GM21529 (cell line): Measurements from ENCODE around the gene ATOH7.
"Not testable (repeated sequence)": the region's sequence is repeated elsewhere in the genome, so short reads cannot be mapped to it uniquely, and the experiment has no call there.

Experiments used
- ATAC-seq: cut with Tn5 transposase; IDR thresholded peaks from one replicate; pipeline ENCODE4 v1.9.1; 2021; ENCODE audit not compliant: unreplicated experiment

ATOH7 gene

DNA sequence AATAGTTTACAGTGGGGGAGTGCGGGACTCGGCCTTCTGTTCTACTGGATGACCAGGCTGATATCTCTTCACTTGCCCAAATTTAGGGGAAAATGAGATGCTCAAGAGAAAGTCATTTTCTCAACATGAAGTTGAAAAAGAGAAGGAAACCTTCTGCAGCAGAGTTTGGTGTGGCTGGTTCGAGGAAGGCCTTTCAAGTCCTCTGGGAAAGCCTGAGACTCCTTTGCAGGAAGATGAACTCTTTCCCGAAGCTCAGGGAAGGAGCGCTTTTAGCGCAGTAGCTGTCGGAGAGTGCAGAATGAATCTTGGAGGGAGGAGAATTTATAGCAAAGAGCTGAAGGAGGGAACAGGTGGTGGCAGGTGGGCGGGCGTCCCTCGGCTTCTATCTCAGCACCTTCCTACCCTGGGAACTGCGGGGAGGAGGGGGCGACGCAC is at the start of gene ATOH7:
Gene ATOH7, minus strand, starts transcription at position 297 of the 435 bp plus-strand sequence. CDS start 436 bp downstream, outside the sequence.
- ATAC-seq, result no peak

DNA sequence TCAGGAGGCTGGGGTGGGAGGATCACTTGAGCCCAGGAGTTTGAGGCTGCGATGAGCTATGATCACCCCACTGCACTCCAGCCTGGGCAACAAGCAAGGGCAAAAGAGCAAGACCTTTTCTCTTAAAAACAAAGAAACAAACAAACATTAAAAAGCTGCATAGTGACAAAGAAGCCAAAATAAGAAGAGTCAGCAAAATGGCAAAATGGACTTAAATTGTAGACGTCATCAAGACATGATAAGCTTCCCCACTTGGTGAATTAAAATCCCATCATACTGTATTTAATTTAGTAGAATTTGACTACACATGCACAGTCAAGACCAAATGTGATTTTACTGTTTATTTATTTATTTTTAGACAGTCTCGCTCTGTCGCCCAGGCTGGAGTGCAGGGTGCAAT is 48.8 kb upstream of the ATOH7 start:
- no peak for ATAC-seq

GRCh38 chr10:68278906-68279753 is 47.2 kb upstream of the ATOH7 start:
- ATAC-seq, result not testable (repeated sequence)

GRCh38 chr10:68277814-68278213 is 45.9 kb upstream of the ATOH7 start:
- ATAC-seq, result not testable (repeated sequence)

DNA sequence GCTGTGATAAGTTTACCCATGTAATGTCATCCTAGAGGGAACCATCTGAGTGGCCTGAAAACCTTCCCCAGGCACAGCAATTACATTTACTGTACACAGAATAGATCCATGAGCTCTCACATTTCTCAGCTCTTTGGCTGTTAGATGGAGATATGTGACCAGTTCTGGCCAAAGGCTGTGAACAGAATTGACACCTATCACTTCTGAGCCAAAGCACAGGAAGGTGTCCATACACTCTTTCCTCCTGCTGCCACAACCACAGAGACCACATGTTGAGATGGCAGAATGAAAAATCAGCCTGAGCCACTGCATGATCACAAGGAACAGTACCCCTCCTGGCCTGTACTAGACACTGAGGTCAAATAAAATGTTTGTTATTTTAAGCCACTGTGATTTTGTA is 44.3 kb upstream of the ATOH7 start:
- no peak for ATAC-seq

DNA sequence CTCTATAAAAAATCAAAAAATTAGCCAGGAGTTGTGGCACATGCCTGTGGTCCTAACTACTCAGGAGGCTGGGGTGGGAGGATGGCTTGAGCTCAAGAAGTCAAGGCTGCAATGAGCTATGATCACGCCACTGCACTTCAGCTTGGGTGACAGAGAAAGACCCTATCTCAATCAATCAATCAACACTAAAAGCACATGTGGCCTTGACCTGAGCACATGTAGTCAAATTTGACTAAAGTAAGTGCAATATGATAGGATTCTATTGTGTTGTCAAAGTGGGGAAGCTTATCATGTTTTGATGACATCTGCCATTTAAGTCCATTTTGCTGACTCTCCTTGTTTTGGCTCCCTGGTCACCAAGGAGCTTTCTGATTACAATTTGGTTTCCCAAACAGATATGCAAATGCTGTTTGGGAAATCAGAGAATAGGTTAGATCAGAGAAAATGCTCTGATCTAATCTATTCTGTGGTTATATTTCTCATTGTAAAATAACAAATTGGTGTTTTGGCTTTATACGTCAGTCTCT is 43.8 kb upstream of the ATOH7 start:
- no peak for ATAC-seq

DNA sequence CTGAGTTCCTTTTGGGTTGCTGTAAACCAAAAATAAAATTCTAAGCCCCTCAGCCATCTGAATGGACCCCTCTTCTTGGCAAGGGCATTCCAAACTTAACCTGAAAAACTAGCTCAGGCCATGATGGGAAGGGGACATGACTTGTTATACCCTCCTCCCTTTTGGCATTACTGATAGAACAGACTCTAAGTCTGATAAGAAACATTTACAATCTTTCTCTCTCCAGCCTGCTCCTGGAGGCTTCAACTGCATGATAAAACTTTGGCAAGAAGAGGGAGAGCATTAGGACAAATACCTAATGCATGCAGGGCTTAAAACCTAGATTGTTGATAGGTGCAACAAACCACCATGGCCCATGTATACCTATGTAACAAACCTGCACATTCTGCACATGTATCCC is 40.9 kb upstream of the ATOH7 start:
- no peak for ATAC-seq

- no peak for ATAC-seq
Observed at GRCh38 chr10:68271196-68271882, 39.4 kb upstream of the ATOH7 start.

GRCh38 chr10:68269562-68270290 is 37.8 kb upstream of the ATOH7 start:
- ATAC-seq, result no peak

GRCh38 chr10:68261132-68261856 is 29.4 kb upstream of the ATOH7 start:
- ATAC-seq, result no peak

DNA sequence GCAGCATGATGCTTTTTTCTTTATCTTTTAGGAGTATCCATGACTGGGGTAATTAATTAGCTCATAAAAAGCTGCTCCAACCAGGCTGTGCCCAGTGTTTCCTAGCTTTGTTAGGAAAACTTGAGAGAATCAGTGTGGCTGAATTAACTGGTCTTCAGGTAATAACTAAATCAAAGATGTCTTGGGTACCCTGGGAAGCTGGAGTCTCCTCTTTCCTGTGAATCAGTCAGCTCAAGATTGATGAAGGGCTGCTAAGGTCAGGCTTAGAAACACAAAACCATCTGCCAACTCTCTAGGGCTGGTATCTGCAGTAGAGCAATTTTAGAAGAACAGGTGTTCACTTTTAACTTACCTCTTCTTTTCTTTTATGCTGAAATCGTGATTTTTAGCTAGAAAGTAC is 21.4 kb upstream of the ATOH7 start:
- no peak for ATAC-seq

GRCh38 chr10:68251625-68252495 is 19.9 kb upstream of the ATOH7 start:
- ATAC-seq, result peak; percentile 63

DNA sequence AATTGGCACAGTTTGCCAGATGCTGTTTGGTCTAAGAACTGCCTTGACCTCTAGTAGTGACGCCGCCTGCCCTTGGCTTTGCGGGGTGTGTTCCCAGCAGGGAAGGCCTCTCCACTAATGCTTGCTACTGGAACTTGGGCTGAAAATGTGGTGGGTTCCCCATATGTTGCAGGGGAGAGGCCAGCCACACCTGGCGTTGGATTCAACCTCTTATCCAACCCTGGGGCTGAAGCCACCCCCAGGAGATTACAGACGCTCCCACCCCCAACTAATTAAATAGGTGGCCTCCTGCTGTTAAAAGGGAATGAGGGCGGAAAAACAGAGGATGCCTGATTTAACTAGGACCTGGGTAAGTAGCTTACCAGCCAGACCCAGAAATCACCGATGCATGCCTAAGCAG is 19.2 kb upstream of the ATOH7 start:
- ATAC-seq, result no peak

- ATAC-seq, result no peak
Observed at GRCh38 chr10:68249297-68249696, 17.4 kb upstream of the ATOH7 start.

DNA sequence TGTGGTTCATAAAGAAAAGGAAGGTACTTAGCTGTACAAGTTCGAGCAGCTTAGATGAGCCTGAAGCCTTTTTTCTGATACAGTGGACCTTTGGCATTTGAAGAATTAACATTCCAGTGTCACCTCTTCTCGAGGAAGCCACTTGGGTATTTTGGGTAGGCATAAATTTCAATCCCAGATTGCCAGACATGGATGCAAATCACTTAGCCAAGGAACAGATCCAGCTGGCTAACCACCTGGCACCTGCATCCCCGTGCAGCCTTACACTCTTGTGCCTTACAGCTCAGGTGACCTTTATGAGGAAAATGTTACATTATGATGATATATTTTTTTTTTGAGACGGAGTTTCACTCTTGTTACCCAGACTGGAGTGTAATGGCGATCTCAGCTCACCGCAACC is 16.0 kb upstream of the ATOH7 start:
- no peak for ATAC-seq

DNA sequence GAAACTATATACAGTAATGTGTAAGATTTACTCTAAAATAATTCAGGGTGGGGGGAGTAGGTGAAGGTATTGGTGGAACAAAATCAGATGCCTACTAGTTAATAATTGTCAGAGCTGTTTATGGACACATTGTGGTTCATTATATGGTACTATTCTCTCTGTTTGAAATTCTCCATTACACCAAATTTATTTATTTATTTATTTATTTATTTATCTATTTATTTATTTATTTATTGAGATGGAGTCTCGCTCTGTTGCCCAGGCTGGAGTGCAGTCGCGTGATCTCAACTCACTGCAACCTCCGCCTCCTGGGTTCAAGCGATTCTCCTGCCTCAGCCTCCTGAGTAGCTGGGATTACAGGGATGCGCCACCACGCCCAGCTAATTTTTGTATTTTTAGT is 14.5 kb upstream of the ATOH7 start:
- ATAC-seq, result not testable (repeated sequence)

DNA sequence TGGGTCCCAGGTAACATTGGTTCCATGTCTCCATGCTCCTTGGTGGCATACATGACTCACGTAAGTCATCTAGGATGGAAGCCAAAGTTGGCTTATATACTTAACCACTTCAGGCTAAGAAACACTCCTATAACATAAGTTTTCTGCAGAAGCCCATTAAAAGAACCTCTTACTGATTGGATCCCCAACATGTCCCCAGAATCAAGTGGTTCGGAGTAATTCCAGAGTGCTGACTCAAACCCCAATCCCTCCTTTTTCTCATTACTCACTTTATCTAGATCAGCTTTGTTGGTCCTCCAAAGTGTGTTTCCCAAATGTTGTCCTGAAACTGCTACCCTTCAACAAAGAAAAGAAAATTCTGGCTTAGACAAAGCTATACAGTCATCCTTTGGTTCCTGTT is 10.1 kb upstream of the ATOH7 start:
- ATAC-seq, result no peak

- no peak for ATAC-seq
Observed at GRCh38 chr10:68239596-68240150, 7.8 kb upstream of the ATOH7 start.

- ATAC-seq, result no peak
Observed at GRCh38 chr10:68239069-68239468, 7.2 kb upstream of the ATOH7 start.
